ENCODE measurements around the gene DBH.
"Not testable (repeated sequence)": the region's sequence is repeated elsewhere in the genome, so short reads cannot be mapped to it uniquely, and the experiment has no call there.

The DBH gene

GRCh38 chr9:133622555-133622954 lies 13.6 kb upstream of the DBH start:
- no peak for DNase-seq (ENCODE audit: low read depth)

- not testable (repeated sequence) for DNase-seq (ENCODE audit: low read depth)
These were observed 10.2 kb upstream of the DBH start for GRCh38 chr9:133626008-133626407.

DNA sequence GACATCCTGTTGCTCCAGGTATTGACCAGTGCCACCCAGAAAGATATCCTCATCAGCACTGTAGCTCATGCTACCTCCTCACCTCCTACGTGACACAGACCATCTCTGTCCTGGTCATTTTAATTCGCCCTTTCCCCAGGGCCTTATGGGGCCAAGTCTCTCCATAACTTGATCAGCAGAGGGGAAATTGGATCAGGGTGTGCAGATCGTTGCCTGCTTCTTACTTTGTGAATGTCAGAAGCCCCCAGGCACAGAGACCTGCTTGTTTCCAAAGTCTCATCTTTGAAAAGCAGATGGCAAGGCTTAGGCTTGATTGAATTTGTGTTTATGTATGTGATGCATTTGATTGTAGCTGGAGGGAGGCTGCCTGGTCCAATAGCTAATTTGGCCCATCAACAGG lies 8.8 kb upstream of the DBH start:
- no peak for DNase-seq (ENCODE audit: low read depth)

DNA sequence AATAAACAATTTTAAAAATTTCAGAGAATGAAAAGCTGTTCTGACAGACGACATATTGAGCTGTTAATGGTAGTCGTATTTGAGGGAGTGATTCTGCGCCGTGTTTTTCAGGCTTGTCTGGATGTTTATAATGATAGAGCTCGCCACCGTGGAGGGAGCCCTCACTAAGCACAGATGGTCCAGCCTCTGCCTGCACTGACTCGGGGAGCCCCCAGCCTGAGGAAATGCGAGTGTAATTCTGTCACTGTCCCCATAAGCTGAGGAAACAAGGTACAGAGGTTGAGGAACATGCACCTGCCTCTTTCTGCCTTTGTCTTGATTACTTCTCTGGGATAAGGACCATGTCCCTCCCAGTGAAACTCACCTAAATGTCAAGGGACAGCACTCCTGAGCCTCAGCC lies 7.4 kb upstream of the DBH start:
- no peak for DNase-seq (ENCODE audit: low read depth)

- no peak for DNase-seq (ENCODE audit: low read depth)
These were observed 6.7 kb upstream of the DBH start for GRCh38 chr9:133629221-133630110.

DNA sequence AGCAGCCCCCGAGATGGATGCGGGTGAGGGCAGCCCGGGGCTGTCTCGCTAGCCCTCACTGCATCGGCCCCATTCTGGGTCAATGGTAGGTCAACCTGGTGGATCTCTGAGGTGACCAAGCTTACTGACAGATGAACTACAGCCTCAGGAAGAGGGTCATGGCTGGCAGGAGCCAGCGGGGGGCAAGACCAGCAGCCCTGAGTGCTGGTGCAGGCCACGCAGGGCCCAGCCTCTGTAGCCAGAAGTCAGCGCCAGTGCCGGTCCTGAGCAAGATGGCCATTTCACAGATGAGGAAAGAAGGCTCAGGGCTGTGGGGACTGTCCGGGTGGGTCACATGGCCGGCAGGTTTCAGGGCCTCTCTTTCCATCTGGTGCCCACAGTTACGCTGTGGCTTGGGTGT lies 5.1 kb upstream of the DBH start:
- DNase-seq (ENCODE audit: low read depth): no peak

GRCh38 chr9:133632806-133633680 lies 3.1 kb upstream of the DBH start:
- no peak for DNase-seq (ENCODE audit: low read depth)

- no peak for DNase-seq (ENCODE audit: low read depth)
These were observed 2.5 kb upstream of the DBH start for GRCh38 chr9:133633681-133634080.

- DNase-seq (ENCODE audit: low read depth): no peak
These were observed 2.0 kb upstream of the DBH start for GRCh38 chr9:133634081-133634691.

GRCh38 chr9:133635098-133635497 lies 1.1 kb upstream of the DBH start:
- DNase-seq (ENCODE audit: low read depth): no peak

DNA sequence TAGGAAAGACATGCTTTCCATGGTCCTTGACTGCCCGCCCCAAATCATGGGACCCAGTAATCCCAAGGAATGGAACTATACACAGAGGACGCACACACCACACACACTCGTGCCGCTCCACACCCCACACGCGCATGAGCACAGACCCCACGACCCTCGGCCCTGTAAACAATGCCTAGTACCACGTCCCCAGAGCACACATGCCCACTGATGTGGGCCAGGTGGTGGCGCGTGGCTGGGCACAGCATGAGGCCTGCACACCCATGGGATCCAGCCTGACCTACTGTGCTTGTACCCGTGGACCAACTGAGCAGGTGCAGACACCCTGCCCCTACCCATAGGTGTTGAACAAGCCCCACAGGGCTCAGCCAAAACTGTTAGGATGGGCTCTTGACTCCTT lies 739 bp downstream of the DBH start:
- DNase-seq (ENCODE audit: low read depth): no peak

GRCh38 chr9:133637451-133638055 lies 1.4 kb downstream of the DBH start:
- DNase-seq (ENCODE audit: low read depth): no peak

DNA sequence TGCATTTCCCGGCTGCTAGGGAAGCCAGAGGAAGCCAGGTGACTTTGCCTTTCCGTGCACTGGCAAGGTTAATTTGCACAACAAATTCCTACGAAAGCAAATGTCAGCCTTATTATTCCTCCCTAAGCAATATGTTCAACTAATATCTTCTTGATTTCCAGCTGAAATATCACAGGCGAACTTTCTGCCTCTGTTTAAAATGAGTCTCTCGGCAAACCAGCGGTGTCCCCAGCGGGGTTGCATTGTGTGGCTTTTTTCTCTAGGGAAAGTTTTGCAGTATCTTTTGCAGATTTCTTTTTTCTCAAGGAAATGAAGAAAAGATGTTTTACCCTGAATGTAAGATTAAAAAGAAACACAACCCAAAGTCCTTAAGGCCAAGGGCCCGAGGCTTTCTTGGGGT lies 1.9 kb downstream of the DBH start:
- no peak for DNase-seq (ENCODE audit: low read depth)

DNA sequence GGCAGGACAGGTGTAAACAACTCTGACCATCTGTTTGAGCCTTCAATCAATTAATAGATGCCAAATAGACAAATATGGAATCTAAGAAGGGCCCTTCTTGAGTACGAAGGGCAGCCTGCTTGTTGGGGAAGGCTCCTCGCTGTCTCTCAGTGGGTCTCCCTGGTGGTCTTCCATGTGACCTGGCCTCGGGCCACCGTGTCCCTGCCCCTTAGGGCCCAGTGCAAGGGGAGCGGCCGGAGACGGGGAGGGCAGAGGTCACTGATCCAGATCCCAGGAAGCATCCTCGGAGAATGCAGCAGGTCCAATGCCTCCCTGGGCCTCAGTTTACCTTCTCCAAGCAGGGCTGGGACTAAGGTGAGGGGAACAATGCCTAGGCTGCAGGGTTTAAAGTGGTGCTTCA lies 2.5 kb downstream of the DBH start:
- no peak for DNase-seq (ENCODE audit: low read depth)

DNA sequence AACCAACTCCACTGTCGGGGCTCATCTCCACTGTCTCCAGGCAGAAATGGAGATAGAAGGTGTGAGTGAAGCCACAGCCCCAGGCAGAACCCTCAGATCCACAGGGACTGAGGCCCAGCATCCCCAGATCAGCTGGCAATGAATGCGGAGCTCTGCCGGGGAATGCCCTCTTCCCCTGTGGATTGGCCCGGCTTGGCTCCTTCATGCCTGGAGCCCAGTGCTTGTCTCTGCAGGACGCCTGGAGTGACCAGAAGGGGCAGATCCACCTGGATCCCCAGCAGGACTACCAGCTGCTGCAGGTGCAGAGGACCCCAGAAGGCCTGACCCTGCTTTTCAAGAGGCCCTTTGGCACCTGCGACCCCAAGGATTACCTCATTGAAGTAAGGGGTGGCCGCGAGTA lies 3.5 kb downstream of the DBH start:
- no peak for DNase-seq (ENCODE audit: low read depth)

DNA sequence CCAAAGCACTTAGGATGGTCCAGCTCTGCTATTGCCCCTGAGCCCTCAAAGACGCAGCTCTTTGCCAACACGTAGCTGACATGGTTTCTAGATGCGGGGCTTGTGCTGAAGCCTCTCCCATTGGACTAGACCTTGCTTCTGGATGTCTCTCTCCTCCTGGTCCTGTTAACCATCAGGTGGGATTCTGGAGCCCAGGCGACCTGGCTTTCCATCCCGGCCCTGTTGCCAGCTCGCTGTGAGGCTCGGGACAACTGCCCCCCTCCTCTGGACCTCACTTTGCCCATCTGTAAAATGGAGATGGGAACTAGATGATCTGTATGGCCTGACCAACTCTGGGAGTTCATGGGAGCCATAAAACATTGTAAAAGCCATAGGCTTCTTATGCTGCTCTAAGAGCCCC lies 4.0 kb downstream of the DBH start:
- no peak for DNase-seq (ENCODE audit: low read depth)

DNA sequence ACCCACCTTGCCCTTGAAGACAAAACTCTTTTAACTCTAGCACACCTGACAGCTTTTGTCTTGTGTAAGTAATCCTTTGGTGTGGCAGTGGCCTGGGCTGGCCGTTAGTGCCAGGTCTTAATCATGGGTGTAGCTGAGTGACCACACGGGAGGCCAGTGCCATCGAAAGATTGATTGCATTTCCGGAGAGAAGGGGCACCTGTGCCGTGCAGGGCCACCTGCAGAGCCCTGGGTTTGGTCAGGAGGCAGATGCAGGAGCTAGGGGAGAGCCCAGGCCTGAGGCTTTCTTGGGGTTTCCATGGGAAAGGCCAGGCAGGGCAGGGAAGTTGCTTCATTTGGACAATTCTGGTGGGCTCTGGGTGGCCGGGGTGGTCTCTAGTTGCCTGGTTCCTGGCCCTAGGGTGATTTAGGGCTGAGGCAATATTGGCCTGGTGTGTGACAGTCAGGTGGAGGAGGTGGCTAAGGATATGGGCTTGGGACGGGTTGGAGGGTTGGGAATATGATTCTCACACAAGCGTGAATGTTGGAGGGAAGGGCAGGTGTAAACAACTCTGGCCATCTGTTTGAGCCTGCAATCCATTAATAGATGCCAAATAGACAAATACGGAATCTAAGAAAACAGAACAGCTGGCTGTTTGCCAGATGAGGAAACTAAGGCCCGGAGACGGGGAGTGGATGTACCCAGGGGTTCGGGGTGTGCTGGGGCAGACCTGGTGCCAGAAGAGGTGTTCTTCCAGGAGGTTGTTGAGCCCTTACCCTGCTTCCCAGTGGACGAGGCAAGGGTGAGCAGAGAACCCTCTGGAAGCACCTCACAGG lies 4.6 kb downstream of the DBH start:
- DNase-seq (ENCODE audit: low read depth): no peak

DNA sequence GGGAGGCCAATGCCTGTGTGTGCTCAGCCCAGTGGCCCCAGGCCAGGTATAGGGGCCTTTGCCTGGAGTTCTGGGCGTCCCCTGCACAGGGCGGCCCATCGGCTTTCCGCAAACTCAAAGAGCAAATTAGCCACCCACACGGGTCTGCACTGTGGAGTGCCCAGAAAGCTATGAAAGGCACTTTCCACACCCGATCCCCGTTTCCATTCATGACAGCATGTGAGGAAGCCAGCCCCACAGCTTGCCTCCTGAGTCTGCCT lies 5.2 kb downstream of the DBH start:
- no peak for DNase-seq (ENCODE audit: low read depth)

DNA sequence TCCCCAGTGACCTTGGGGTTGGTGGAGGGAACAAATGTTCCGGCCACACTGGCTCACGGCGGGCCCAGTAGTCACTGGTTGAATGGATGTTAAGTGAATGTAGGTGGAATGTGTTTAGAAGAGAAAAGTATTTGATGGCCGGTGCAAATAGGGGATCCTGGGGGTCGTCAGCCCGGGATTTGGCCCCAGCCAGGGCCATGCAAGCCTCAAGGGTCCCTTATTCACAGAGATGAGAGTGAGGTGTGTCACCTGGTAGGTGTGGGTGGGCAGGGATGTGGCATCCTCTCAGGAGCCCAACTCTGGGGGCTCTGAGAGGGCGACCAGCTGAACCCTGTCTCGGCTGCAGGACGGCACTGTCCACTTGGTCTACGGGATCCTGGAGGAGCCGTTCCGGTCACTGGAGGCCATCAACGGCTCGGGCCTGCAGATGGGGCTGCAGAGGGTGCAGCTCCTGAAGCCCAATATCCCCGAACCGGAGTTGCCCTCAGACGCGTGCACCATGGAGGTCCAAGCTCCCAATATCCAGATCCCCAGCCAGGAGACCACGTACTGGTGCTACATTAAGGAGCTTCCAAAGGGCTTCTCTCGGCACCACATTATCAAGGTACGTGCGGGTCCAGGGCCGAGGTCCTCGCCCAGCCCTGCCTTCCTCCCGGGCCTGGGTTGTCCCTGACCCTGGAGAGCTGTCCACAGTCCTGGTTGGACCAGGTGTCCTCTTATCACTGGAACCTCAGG lies 5.9 kb downstream of the DBH start:
- DNase-seq (ENCODE audit: low read depth): no peak

DNA sequence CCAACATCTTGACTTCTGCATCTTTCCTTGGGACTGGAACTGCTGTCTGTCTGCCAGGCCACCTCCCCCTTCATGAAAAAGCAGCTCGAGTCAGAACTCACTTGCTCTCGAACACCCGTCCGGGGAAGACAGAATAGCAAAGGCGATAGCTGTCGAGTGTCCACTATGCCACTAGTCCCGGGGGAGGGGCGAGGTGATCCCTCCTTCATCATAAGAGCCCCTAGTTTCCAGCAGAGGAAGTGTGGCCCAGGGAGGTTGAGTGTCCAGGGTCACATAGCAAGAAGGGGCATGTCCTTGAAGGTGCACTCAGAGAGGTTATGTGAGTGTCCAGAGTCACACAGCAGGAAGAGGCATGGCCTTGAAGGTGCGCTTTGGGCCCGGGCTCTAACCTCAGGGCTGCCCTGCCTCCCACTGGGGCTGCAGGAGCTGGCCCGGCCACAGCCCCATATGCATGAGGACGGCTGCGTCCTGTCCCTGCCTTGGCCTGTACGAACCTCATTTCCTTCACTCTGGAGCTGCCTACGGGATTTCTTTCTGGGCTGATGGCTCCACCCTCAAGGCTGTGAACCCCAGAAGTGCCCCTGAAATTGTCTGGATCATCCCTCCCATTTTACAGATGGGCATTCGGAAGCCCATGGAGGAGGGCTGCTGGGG lies 6.7 kb downstream of the DBH start:
- DNase-seq (ENCODE audit: low read depth): no peak

DNA sequence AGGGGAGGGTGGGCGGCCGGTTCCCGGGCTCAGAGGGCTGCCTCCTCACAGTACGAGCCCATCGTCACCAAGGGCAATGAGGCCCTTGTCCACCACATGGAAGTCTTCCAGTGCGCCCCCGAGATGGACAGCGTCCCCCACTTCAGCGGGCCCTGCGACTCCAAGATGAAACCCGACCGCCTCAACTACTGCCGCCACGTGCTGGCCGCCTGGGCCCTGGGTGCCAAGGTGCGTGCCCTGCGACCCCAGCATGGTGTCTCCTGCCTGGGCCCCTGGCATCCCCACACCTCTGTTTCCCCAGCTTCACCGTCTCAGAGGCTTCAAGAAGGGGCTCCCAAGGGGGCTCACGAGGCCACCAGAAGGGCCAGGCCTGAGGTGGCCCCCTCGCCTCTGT lies 7.2 kb downstream of the DBH start:
- no peak for DNase-seq (ENCODE audit: low read depth)
